AG08395 (cell line): ENCODE results near the gene NFKBIZ.

Source experiments
- DNase-seq: peaks from one replicate; pipeline ENCODE4 v3.0.0; 2012; ENCODE audit warnings: mixed read lengths, low spot score

NFKBIZ gene

GRCh38 chr3:101827211-101828174, 21.8 kb upstream of the NFKBIZ start:
- peak; percentile 47 for DNase-seq

GRCh38 chr3:101828276-101828675, 21.0 kb upstream of the NFKBIZ start:
- no peak for DNase-seq

GRCh38 chr3:101828691-101829436, 20.4 kb upstream of the NFKBIZ start:
- DNase-seq: peak; percentile 52

- DNase-seq: no peak
Measured at GRCh38 chr3:101829437-101829830, 19.9 kb upstream of the NFKBIZ start.

GRCh38 chr3:101829874-101830273, 19.4 kb upstream of the NFKBIZ start:
- no peak for DNase-seq

GRCh38 chr3:101833446-101833974, 15.8 kb upstream of the NFKBIZ start:
- no peak for DNase-seq

GRCh38 chr3:101835676-101836075, 13.6 kb upstream of the NFKBIZ start:
- DNase-seq: no peak

GRCh38 chr3:101836160-101836559, 13.2 kb upstream of the NFKBIZ start:
- no peak for DNase-seq

- peak; percentile 27 for DNase-seq
Measured at GRCh38 chr3:101836652-101837598, 12.4 kb upstream of the NFKBIZ start.

GRCh38 chr3:101838691-101839090, 10.6 kb upstream of the NFKBIZ start:
- no peak for DNase-seq

- DNase-seq: no peak
Measured at GRCh38 chr3:101840066-101840465, 9.2 kb upstream of the NFKBIZ start.

- peak; percentile 53 for DNase-seq
Measured at GRCh38 chr3:101842245-101842934, 6.9 kb upstream of the NFKBIZ start.

GRCh38 chr3:101842935-101843330, 6.4 kb upstream of the NFKBIZ start:
- DNase-seq: no peak

GRCh38 chr3:101845425-101845824, 3.9 kb upstream of the NFKBIZ start:
- DNase-seq: no peak

GRCh38 chr3:101846709-101847108, 2.6 kb upstream of the NFKBIZ start:
- no peak for DNase-seq

- no peak for DNase-seq
Measured at GRCh38 chr3:101847328-101847727, 2.0 kb upstream of the NFKBIZ start.

- DNase-seq: no peak
Measured at GRCh38 chr3:101848326-101848725, 988 bp upstream of the NFKBIZ start.

- peak; percentile 14 for DNase-seq
Measured at GRCh38 chr3:101849714-101850245, 466 bp downstream of the NFKBIZ start.

GRCh38 chr3:101850246-101851051, 1.1 kb downstream of the NFKBIZ start:
- peak; percentile 55 for DNase-seq
